Lower leg skin (tissue), 3 donors: ENCODE data around the gene CAPN8.

Experiments
- POLR2A ChIP-seq, 2 donors: fragments of 450-650 bp; IDR thresholded peaks; one replicate each; pipeline ENCODE4 v1.6.1; 2016 to 2017; ENCODE audit warnings: antibody characterized with exemption in 2 of 2, mild to moderate bottlenecking in 1 of 2, moderate library complexity in 1 of 2
- TF ChIP-seq, protein P1 (sequence below), 3 donors: fragments of 450-650 bp; IDR thresholded peaks; one replicate each; pipeline ENCODE4 v1.5.1; 2016; ENCODE audit warnings: antibody characterized with exemption in 3 of 3, mild to moderate bottlenecking in 3 of 3, moderate library complexity in 2 of 3

GRCh38 chr1:223531742-223532341 is 133.7 kb downstream of the CAPN8 start:
- TF ChIP-seq, protein P1, sequence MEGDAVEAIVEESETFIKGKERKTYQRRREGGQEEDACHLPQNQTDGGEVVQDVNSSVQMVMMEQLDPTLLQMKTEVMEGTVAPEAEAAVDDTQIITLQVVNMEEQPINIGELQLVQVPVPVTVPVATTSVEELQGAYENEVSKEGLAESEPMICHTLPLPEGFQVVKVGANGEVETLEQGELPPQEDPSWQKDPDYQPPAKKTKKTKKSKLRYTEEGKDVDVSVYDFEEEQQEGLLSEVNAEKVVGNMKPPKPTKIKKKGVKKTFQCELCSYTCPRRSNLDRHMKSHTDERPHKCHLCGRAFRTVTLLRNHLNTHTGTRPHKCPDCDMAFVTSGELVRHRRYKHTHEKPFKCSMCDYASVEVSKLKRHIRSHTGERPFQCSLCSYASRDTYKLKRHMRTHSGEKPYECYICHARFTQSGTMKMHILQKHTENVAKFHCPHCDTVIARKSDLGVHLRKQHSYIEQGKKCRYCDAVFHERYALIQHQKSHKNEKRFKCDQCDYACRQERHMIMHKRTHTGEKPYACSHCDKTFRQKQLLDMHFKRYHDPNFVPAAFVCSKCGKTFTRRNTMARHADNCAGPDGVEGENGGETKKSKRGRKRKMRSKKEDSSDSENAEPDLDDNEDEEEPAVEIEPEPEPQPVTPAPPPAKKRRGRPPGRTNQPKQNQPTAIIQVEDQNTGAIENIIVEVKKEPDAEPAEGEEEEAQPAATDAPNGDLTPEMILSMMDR (IDR thresholded peaks at IDR 0.05) = no peak
- no peak for TF ChIP-seq POLR2A (IDR thresholded peaks at IDR 0.05)
